NCI-H1930 (cell line): Measurements from ENCODE around the gene ANP32D.
"Not testable (repeated sequence)": the region's sequence is repeated elsewhere in the genome, so short reads cannot be mapped to it uniquely, and the experiment has no call there.

Source experiments
- DNase-seq, 2 experiments: peaks; one replicate each; lab custom pipeline; 2025; lab: John Stamatoyannopoulos, UW

ANP32D gene

DNA sequence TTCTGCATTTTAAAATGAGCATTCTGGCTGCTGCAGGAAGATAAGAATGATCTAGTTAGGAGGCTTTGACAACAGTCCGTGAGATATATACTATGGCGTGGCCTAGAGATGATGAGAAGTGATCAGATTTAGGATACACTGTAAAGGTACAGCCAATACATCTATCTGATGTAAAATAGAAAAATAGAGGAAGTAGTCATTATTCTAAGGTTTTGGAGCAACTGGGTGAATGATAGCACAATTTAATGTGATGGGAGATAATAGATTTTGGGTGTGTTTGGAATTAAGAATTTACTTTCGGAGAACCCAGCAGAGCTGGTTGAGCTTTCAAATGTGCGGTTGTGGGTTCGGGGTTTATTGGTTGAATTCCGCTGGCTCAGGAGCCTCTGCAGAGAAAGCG, at the start of gene ANP32D:
ANP32D (plus strand) TSS at position 301 of the 400 bp plus-strand sequence. CDS start 106 bp downstream, outside the sequence.
- DNase-seq = no peak

DNA sequence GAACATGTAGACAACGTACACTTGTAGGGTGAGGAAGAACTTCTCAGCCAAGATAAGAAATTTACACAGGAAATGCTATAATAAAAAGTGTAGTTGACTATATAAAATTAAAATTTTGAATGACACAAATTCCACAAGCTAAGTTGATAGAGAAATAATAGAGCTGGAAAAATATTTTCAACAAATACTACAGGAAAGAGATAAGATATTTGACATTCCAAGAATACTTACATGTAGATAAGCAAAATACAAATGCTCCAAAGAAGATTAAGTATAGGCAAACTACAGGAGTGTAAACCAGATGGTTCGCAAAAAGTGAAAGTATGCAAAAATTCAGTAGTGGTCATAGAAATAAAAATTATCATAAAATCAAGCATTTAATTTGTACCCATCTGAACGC, 49.2 kb upstream of the ANP32D start:
- DNase-seq = no peak

DNA sequence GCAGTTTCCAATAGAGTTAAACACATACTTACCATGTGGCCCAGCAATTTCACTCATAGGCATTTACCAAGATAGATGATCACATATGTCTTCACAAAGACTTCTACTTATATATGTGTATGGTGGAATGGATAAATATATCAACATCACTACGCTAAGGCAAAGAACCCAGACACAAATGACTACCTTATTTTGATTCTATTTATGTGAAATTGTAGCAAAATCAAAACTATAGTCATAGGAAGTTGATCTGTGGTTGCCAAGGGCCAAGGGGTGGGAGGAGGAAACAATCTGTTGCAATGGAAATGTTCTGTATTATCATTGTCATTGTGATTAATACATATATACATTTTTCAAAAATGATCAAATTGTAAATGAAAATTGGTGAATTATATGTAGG, 47.7 kb upstream of the ANP32D start:
- no peak for DNase-seq

DNA sequence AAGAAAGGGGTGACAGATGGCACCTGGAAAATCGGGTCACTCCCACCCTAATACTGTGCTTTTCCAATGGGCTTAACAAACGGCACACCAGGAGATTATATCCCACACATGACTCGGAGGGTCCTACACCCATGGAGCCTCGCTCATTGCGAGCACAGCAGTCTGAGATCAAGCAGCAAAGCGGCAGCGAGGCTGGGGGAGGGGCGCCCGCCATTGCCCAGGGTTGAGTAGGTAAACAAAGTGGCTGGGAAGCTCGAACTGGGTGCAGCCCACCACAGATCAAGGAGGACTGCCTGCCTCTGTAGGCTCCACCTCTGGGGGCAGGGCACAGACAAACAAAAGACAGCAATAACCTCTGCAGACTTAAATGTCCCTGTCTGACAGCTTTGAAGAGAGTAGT, 38.3 kb upstream of the ANP32D start:
- DNase-seq = not testable (repeated sequence)

DNA sequence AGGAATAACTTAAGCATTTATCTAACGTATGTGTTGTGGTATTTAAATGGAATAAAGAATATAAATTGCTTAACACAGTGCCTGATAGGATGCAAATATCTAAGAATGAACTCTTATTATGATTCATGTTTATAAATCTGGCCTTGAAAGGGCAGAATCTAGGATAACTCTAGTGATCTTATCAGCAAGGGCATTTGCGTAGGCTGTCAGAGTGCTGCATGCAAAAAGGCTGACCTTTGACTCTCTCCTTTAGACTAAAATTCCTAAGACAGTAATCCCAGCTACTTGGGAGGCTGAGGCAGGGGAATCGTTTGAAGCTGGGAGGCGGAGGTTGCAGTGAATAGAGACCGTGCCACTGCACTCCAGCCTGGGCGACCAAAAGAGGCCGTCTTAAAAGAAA, 31.3 kb upstream of the ANP32D start:
- no peak for DNase-seq

DNA sequence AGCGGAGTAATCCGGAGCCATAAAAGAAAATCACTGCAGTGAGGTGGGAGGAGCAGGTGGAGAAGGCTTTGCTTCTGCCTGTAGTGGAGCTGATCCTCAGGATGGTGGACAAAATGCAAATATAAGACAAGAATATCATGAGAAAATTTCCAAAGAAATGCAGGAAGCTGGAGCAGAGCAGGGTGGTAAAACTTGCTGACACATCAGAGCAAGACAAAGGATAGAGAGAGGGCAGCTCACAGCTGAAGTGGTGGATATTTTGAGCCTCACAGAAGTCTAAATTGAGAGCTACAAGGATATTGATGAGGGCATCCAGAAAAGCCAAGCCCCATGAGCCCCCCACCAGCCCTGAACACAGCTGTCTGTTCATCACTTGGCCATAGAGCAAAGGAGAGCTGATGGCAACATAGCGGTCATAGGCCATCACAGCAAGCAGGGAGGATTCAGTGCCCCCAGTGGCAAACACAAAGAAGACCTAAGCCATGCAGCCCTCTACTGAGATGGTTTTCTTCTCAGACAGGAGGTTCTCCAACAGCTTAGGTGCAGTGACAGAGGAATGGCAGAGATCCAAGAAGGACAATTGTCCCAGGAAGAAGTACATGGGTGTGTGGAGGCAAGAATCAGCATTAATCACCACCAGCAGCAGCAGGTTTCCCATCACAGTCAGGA, 30.0 kb upstream of the ANP32D start:
- DNase-seq = no peak

DNA sequence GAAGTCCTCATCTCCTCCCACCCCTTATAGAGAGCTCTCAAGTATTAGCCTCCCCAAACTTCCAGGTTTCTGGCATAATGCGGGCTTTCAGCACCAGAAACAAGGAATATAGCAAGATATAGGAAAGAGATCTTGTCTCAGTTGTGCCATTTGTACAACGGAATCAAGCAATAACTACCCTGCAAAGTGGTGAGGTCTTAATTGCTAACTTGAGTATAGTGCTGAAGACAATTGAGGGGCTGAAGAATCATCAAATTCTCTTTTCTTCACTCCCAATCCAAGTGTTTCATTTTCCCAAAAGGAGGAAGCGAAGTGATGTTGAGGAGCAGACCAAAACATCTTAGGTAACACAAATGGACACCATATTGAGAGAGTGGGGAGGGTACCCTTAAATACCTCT, 26.8 kb upstream of the ANP32D start:
- DNase-seq = no peak

DNA sequence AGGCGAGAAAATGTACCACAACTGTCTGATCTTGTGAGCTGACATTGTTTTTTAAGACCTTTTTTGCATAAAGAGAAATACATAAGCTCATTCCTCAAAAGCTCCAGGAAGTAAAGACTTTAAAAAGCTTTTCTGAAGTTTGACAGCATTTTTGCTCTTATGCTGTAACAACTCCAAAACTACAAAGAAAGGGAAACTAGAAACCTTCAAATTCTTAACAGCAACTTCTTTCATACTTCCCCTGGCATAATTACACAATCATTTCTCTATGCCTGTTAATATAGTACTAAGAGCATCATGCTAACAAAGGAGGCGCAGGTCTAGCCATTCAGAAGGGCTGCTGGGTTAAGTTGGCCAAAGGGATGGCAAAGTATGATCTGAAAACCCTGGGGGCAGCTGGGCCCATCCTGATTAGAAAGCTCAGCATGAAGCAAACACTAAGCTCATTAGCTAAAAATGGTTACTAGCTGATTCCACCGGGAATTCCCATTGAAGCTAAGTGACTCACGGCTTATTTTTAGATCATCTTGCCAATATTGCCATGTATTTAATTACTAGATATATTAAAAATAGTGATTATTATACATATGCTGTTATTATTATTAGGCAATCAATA, 26.1 kb upstream of the ANP32D start:
- DNase-seq = no peak

DNA sequence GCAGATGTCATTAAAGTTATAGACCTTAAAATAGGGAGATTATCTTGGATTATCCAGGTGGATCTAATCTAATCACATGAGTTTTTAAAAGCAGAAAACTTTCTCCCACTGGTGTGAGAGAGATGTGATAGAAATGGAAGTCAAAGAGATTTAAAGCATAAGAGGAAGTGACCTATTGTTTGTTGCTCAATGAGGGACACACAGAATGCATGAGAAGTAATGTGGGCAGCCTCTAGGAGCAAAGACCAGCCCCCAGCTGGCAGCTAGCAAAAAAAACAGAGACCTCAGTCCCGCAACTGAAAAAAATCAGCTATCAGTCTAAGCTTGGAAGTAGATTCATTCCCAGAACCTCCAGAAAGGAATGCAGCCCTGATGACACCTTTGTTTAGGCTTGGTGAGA, 24.6 kb upstream of the ANP32D start:
- no peak for DNase-seq

DNA sequence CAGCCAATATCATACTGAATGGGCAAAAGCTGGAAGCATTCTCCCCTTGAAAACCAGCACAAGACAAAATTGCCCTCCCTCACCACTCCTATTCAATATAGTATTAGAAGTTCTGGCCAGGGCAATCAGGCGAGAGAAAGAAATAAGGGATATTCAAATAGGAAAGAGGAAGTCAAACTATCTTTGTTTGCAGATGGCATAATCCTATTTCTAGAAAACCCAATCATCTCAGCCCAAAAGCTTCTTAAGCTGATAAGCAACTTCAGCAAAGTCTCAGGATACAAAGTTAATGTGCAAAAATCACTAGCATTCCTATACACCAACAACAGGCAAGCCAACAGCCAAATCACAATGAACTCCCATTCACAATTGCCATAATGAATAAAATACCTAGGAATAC, 21.0 kb upstream of the ANP32D start:
- DNase-seq = no peak

DNA sequence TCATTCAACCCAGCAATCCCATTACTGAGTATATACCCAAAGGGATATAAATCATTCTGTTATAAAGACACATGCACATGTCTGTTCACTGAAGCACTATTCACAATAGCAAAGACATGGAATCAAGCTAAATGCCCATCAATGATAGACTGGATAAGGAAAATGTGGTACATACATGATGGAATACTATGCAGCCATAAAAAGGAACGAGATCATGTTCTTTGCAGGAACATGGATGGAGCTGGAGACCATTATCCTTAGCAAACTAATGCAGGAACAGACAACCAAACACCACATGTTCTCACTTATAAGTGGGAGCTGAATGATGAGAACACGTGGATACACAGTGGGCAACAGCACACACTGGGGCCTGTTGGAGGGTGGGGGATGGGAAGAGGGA, 19.4 kb upstream of the ANP32D start:
- DNase-seq = not testable (repeated sequence)

DNA sequence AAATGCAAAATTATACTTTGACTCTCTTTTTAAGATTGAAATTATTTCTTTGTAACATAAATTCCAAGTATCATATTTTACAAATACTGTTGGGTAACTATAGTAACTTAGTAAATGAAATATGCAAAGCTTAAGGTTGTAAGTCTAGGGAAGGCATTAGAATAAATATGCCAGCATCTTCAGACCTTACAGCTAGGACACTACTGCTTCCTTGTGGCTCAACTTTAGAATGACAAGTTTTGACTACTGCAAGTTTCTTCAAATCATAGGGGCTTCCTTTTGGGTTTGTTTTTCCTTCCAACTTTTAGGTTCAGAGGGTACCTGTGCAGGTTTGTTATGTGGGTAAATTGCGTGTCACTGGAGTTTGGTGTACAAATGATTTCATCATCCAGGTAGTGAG, 17.7 kb upstream of the ANP32D start:
- DNase-seq = no peak

DNA sequence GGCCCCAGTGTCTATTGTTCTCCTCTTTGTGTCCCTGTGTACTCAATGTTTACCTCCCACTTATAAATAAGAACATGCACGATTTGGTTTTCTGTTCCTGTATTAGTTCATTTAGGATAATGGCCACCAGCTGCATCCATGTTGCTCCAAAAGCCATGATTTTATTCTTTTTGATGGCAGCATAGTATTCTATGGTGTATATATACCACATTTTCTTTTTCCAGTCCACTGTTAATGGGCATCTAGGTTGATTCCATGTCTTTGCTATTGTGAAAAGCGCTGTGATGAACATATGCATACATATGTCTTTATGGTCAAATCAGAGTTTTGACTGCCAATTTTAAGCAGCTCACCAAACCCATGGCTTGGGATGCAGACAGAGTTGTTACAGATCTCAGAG, 17.2 kb upstream of the ANP32D start:
- DNase-seq = no peak

DNA sequence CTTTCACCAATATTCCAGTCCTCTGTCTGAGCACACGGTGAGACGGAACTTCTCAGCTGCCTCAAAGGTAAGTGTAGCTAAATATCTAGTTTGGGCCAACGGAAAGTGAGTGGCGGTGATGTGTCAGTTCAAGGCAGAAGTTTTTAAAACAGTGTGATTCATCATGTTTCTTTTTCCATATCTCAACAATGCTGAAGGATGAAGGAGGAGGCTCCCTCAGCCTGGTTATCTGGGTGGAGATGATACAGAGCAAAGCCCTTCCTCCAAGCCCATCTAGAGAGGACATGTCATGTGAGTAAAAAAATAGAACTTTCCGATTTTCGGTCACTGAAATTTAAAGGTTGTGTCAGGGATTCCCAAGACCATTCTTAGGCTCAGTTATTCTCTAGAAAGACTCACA, 13.1 kb upstream of the ANP32D start:
- no peak for DNase-seq

DNA sequence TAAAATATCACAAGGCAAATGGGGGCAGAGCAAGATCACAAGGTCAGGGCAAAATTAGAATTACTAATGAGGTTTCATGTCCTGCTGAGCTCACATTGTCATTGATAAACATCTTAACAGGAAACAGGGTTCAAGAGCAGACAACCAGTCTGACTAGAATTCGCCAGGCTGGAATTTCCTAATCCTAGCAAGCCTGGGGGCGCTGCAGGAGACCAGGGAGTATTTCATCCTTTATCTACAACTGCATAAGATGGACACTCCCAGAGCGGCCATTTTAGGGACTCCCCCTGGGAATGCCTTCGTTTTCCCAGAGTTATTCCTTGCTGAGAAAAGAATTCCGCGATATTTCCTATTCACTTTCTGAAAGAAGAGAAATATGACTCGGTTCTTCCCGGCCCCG, 3.3 kb upstream of the ANP32D start:
- not testable (repeated sequence) for DNase-seq

DNA sequence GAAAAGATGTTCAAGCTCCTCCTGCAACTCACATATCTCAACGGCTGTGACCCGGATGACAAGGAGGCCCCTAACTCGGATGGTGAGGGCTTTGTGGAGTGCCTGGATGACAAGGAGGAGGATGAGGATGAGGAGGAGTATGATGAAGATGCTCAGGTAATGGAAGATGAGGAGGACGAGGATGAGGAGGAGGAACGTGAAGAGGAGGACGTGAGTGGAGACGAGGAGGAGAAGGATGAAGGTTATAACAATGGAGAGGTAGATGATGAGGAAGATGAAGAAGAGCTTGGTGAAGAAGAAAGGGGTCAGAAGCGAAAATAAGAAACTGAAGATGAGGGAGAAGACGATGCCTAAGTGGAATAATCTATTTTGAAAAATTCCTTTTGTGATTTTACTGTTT, 702 bp downstream of the ANP32D start:
- no peak for DNase-seq

DNA sequence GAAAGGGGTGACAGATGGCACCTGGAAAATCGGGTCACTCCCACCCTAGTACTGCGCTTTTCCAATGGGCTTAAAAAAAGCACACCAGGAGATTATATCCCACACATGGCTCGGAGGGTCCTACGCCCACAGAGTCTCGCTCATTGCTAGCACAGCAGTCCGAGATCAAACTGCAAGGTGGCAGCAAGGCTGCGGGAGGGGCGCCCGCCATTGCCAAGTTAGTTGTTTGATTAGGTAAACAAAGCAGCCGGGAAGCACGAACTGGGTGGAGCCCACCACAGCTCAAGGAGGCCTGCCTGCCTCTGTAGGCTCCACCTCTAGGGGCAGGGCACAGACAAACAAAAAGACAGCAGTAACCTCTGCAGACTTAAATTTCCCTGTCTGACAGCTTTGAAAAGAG, 2.1 kb downstream of the ANP32D start:
- DNase-seq = not testable (repeated sequence)

DNA sequence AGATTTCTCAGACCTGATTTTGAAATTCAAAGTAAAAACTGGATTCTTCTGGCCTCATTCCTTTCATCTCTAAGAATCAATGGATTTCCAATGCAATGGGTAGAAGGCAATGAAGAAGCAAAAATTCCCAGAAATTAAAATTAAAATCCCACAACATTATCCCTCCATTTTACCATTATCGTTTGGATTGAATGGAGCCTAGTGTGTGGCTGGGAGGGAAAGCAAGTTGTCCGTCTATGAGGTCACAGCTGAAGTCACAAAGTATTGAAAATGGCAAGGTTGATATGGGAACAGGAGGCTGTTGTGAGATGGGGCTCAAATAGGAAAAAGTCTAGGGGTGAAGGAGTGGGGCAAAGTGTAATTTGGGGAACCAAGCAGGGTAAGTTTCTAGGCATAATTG, 9.8 kb downstream of the ANP32D start, which contains the start of gene C12orf54:
C12orf54 (plus strand) TSS at position 301 of the 400 bp plus-strand sequence. CDS start 799 bp downstream, outside the sequence.
- no peak for DNase-seq

DNA sequence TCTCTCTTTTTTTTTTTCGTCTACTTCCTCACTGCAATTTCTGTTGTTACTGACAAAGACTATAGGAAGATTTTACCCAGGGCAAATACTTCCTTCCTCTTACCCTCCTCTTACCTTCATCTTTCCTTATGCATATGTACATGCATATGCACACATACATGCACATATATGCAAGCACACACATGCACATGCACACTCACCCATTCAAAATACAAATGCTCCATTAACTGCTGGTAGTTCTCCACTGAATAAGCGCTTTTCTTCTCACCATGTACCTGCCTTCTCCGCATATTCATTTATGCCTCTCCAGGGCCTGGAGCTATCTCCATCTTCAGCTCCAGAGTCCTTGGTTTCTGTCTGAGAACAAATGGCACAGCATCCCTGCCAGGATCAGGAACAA, 10.6 kb downstream of the ANP32D start:
- no peak for DNase-seq

DNA sequence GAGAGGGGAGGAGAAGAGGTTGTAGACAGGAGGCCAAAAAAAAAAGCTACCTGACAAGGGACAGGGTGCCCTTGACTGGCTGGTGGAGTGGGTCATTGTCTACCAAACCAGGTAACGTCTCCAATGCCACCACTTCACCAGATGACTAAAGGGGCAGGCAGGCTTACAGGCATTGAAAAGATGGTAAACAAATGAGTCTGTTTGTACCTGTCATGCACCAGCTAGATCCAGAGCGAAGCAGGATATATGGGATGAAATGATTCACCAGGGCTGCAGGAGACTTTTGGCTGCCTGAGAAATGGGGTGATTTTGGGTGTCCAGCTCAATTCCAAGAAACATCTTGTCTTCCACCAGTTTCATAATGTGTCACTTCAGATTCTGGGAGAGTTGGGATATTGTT, 13.9 kb downstream of the ANP32D start:
- no peak for DNase-seq

DNA sequence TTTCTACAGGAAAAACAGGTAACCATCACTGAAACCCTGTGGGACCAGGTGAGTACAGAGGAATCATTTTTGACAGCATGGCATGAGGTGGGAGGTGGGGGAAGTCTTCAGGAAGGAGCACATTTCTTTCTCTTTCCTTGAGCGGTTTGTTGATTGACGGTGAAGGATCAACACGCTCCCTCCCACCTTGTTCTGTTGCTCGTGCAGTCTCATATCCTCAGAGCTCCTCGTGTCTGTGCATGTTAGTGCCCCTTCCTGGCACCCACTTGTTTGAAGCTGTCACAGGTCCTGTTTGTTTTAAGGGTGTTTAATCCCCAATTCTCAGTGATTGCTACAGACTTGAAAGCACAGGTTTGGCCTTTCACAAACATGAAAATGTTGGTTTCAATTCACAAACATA, 14.3 kb downstream of the ANP32D start:
- DNase-seq = no peak

DNA sequence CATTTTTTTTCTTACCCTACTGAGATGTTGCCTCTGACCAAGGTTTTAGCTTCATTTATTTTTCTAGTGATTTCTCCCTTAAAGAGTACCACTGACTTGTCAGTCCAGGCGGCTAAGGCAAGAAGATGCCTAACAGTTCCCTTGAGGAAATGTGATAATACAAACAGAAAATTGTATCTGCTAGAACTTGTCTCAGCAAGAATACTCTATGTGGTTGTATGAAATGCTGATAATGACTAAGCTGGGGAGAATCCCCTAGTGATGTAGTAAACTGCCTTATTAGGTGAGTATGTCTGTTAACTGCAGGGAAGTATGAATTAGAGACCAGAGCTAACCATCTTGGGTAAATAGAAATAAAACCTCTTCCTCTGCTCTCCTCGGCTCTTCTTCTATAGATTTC, 16.7 kb downstream of the ANP32D start:
- DNase-seq = no peak

DNA sequence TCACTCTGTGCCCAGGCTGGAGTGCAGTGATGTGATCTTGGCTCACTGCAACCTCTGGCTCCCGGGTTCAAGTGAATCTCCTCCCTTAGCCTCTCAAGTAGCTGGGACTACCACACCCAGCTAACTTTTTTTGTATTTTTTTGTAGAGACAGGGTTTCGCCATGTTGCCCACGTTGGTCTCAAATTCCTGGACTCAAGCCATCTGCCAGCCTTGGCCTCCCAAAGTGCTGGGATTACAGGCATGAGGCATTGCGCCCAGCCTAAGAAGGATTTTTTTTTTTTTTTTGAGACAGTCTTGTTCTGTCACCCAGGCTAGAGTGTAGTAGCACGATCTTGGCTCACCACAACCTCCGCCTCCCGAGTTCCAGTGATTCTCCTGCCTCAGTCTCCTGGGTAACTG, 17.1 kb downstream of the ANP32D start:
- not testable (repeated sequence) for DNase-seq

DNA sequence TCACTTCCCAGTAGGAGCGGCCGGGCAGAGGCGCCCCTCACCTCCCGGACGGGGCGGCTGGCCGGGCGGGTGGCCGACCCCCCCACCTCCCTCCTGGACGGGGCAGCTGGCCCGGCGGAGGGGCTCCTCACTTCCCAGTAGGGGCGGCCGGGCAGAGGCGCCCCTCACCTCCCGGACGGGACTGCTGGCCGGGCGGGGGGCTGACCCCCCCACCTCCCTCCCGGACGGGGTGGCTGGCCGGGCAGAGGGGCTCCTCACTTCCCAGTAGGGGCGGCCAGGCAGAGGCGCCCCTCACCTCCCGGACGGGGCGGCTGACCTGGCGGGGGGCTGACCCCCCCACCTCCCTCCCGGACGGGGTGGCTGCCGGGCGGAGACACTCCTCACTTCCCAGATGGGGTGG, 27.9 kb downstream of the ANP32D start:
- DNase-seq = not testable (repeated sequence)
